Germinal center (tissue), 1 donor: ENCODE results near the gene ZNF333.
"Not testable (repeated sequence)": the region's sequence is repeated elsewhere in the genome, so short reads cannot be mapped to it uniquely, and the experiment has no call there.

Source experiments
- DNase-seq: peaks from one replicate; pipeline ENCODE4 v3.0.0; 2012; ENCODE audit warnings: mixed read lengths, low spot score

The ZNF333 gene

GRCh38 chr19:14699641-14700040 lies 9.8 kb downstream of the ZNF333 start:
- DNase-seq, result no peak

GRCh38 chr19:14700711-14701375 lies 11.0 kb downstream of the ZNF333 start:
- no peak for DNase-seq

GRCh38 chr19:14703833-14704232 lies 14.0 kb downstream of the ZNF333 start:
- no peak for DNase-seq

- DNase-seq, result no peak
Measured at GRCh38 chr19:14704450-14704849, 14.6 kb downstream of the ZNF333 start.

GRCh38 chr19:14715841-14716240 lies 26.0 kb downstream of the ZNF333 start:
- DNase-seq, result no peak

GRCh38 chr19:14718522-14719116 lies 28.8 kb downstream of the ZNF333 start:
- no peak for DNase-seq

- no peak for DNase-seq
Measured at GRCh38 chr19:14719162-14719561, 29.3 kb downstream of the ZNF333 start.

GRCh38 chr19:14722127-14722526 lies 32.3 kb downstream of the ZNF333 start:
- DNase-seq, result no peak

- no peak for DNase-seq
Measured at GRCh38 chr19:14728595-14728994, 38.7 kb downstream of the ZNF333 start.

GRCh38 chr19:14731200-14731599 lies 41.4 kb downstream of the ZNF333 start:
- DNase-seq, result no peak

GRCh38 chr19:14732510-14732909 lies 42.7 kb downstream of the ZNF333 start:
- no peak for DNase-seq

GRCh38 chr19:14733574-14733973 lies 43.7 kb downstream of the ZNF333 start:
- DNase-seq, result no peak

- no peak for DNase-seq
Measured at GRCh38 chr19:14735915-14736314, 46.1 kb downstream of the ZNF333 start.

GRCh38 chr19:14746886-14747285 lies 57.0 kb downstream of the ZNF333 start:
- no peak for DNase-seq

- no peak for DNase-seq
Measured at GRCh38 chr19:14748601-14749000, 58.8 kb downstream of the ZNF333 start.

GRCh38 chr19:14758816-14759215 lies 69.0 kb downstream of the ZNF333 start:
- no peak for DNase-seq

GRCh38 chr19:14761607-14762006 lies 71.8 kb downstream of the ZNF333 start:
- no peak for DNase-seq

- DNase-seq, result no peak
Measured at GRCh38 chr19:14762111-14762510, 72.3 kb downstream of the ZNF333 start.

GRCh38 chr19:14763497-14764145 lies 73.8 kb downstream of the ZNF333 start:
- no peak for DNase-seq

- DNase-seq, result no peak
Measured at GRCh38 chr19:14764401-14764800, 74.6 kb downstream of the ZNF333 start.

GRCh38 chr19:14765403-14765802 lies 75.6 kb downstream of the ZNF333 start:
- not testable (repeated sequence) for DNase-seq

GRCh38 chr19:14765841-14766240 lies 76.0 kb downstream of the ZNF333 start:
- DNase-seq, result not testable (repeated sequence)

GRCh38 chr19:14767466-14767971 lies 77.7 kb downstream of the ZNF333 start:
- no peak for DNase-seq
